GM23338 (cell line): ENCODE data around the gene CXXC5.
A peak's percentile ranks its signal among the peaks of the same experiment; 100 is the strongest.

Source experiments
- CREB1 ChIP-seq: fragments of 250-450 bp; sonication (Bioruptor Pico); IDR thresholded peaks from 2 replicates; pipeline ENCODE4 v1.5.0; 2020; ENCODE audit warnings: low read depth, mild to moderate bottlenecking, moderate library complexity
- EZH2 ChIP-seq: fragments of 200-600 bp; sonication (generic); IDR thresholded peaks from one replicate; pipeline ENCODE4 v1.8.0; 2017; ENCODE audit warnings: antibody characterized with exemption, mild to moderate bottlenecking, low read depth; ENCODE audit not compliant: unreplicated experiment
- EZH2phosphoT487 ChIP-seq: fragments of 200-600 bp; sonication (generic); IDR thresholded peaks from one replicate; pipeline ENCODE4 v1.8.1; 2018; ENCODE audit warnings: antibody characterized with exemption; ENCODE audit not compliant: unreplicated experiment
- JUNB ChIP-seq: IDR thresholded peaks from one replicate; pipeline ENCODE4 v1.6.1; 2016; ENCODE audit warnings: antibody characterized with exemption; ENCODE audit not compliant: unreplicated experiment
- NANOG ChIP-seq: IDR thresholded peaks from 2 replicates; pipeline ENCODE4 v1.6.1; 2016; ENCODE audit warnings: antibody characterized with exemption, borderline replicate concordance
- POLR2AphosphoS5 ChIP-seq: IDR thresholded peaks from 2 replicates; pipeline ENCODE4 v1.6.1; 2016; ENCODE audit warnings: antibody characterized with exemption, low read depth
- STAT1 ChIP-seq: IDR thresholded peaks from one replicate; pipeline ENCODE4 v1.6.1; 2016; ENCODE audit warnings: antibody characterized with exemption; ENCODE audit not compliant: unreplicated experiment
- ZNF114 ChIP-seq: fragments of 250-450 bp; sonication (Bioruptor Pico); IDR thresholded peaks from 2 replicates; pipeline ENCODE4 v1.5.0; 2020; ENCODE audit warnings: mild to moderate bottlenecking, moderate library complexity
- ZNF331 ChIP-seq: fragments of 250-450 bp; sonication (Bioruptor Pico); IDR thresholded peaks from 2 replicates; pipeline ENCODE4 v1.5.0; 2020; ENCODE audit warnings: low read depth, mild to moderate bottlenecking, moderate library complexity
- TF ChIP-seq, protein P1 (sequence below), 2 experiments: fragments of 200-600 bp in 1 of 2; sonication (generic) in 1 of 2; conservative IDR thresholded peaks; 2 replicates each; pipeline versions ENCODE4 v1.5.1 to v1.6.1; 2016 to 2017; ENCODE audit warnings: antibody characterized with exemption in 2 of 2, low read depth in 2 of 2, mild to moderate bottlenecking in 2 of 2, moderate library complexity in 1 of 2
- TF ChIP-seq, protein P2 (sequence below): IDR thresholded peaks from one replicate; pipeline ENCODE4 v1.6.1; 2018; ENCODE audit warnings: antibody characterized with exemption; ENCODE audit not compliant: unreplicated experiment
- TF ChIP-seq, protein P3 (sequence below): IDR thresholded peaks from 2 replicates; pipeline ENCODE4 v1.6.1; 2016; ENCODE audit warnings: antibody characterized with exemption
- TF ChIP-seq, protein P4 (sequence below): fragments of 250-450 bp; sonication (Bioruptor Pico); IDR thresholded peaks from 2 replicates; pipeline ENCODE4 v1.5.0; 2020; ENCODE audit warnings: mild to moderate bottlenecking, moderate library complexity

DNA sequence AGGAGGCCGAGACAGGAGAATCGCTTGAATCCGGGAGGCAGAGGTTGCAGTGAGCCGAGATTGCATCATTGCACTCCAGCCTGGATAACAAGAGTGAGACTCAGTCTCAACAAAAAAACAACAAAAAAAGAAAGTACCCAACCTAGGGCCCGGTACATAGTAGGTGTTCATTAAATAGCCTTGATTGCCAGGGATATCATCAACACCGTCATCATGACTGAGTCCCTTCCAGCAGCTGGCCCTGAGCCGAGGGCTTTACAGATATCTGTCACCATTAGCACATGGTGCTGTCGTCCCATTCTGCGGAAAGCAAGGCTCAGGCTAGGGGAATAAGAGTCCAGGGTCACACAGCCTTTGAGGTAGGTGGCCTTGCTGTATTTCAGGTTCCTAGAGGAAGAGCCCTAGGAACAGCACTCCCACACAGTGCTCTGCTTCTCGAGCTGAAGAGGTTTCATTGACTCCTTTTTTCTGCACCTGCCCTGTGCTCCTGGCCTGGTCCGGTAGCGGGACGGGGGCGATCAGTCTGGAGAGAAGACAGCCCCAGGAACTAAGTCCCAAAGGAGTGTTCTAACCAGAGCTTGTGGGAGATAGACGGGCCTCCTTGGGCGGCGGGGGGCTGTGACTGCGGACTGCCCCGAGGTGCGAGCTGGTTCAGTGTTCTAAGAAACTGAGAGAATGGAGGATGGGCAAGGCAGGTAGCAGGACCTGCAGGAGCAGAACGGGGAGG, 48.2 kb downstream of the CXXC5 start:
- TF ChIP-seq, protein P1, sequence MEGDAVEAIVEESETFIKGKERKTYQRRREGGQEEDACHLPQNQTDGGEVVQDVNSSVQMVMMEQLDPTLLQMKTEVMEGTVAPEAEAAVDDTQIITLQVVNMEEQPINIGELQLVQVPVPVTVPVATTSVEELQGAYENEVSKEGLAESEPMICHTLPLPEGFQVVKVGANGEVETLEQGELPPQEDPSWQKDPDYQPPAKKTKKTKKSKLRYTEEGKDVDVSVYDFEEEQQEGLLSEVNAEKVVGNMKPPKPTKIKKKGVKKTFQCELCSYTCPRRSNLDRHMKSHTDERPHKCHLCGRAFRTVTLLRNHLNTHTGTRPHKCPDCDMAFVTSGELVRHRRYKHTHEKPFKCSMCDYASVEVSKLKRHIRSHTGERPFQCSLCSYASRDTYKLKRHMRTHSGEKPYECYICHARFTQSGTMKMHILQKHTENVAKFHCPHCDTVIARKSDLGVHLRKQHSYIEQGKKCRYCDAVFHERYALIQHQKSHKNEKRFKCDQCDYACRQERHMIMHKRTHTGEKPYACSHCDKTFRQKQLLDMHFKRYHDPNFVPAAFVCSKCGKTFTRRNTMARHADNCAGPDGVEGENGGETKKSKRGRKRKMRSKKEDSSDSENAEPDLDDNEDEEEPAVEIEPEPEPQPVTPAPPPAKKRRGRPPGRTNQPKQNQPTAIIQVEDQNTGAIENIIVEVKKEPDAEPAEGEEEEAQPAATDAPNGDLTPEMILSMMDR (conservative IDR thresholded peaks at IDR 0.05; ENCODE audit: low read depth in 2 of 2), result no peak
- TF ChIP-seq POLR2AphosphoS5 (peak; percentile 33; the same call in 1 of the 2 replicates), EZH2 (peak; percentile 29), JUNB (no peak), CREB1 (CRISPR knock-in tag) (no peak), EZH2phosphoT487 (no peak), ZNF114 (CRISPR knock-in tag) (no peak), STAT1 (no peak), NANOG (no peak), ZNF331 (CRISPR knock-in tag) (no peak)
- TF ChIP-seq, protein P2, sequence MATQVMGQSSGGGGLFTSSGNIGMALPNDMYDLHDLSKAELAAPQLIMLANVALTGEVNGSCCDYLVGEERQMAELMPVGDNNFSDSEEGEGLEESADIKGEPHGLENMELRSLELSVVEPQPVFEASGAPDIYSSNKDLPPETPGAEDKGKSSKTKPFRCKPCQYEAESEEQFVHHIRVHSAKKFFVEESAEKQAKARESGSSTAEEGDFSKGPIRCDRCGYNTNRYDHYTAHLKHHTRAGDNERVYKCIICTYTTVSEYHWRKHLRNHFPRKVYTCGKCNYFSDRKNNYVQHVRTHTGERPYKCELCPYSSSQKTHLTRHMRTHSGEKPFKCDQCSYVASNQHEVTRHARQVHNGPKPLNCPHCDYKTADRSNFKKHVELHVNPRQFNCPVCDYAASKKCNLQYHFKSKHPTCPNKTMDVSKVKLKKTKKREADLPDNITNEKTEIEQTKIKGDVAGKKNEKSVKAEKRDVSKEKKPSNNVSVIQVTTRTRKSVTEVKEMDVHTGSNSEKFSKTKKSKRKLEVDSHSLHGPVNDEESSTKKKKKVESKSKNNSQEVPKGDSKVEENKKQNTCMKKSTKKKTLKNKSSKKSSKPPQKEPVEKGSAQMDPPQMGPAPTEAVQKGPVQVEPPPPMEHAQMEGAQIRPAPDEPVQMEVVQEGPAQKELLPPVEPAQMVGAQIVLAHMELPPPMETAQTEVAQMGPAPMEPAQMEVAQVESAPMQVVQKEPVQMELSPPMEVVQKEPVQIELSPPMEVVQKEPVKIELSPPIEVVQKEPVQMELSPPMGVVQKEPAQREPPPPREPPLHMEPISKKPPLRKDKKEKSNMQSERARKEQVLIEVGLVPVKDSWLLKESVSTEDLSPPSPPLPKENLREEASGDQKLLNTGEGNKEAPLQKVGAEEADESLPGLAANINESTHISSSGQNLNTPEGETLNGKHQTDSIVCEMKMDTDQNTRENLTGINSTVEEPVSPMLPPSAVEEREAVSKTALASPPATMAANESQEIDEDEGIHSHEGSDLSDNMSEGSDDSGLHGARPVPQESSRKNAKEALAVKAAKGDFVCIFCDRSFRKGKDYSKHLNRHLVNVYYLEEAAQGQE, result no peak
- TF ChIP-seq, protein P3, sequence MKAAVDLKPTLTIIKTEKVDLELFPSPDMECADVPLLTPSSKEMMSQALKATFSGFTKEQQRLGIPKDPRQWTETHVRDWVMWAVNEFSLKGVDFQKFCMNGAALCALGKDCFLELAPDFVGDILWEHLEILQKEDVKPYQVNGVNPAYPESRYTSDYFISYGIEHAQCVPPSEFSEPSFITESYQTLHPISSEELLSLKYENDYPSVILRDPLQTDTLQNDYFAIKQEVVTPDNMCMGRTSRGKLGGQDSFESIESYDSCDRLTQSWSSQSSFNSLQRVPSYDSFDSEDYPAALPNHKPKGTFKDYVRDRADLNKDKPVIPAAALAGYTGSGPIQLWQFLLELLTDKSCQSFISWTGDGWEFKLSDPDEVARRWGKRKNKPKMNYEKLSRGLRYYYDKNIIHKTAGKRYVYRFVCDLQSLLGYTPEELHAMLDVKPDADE, result no peak
- TF ChIP-seq, protein P4, sequence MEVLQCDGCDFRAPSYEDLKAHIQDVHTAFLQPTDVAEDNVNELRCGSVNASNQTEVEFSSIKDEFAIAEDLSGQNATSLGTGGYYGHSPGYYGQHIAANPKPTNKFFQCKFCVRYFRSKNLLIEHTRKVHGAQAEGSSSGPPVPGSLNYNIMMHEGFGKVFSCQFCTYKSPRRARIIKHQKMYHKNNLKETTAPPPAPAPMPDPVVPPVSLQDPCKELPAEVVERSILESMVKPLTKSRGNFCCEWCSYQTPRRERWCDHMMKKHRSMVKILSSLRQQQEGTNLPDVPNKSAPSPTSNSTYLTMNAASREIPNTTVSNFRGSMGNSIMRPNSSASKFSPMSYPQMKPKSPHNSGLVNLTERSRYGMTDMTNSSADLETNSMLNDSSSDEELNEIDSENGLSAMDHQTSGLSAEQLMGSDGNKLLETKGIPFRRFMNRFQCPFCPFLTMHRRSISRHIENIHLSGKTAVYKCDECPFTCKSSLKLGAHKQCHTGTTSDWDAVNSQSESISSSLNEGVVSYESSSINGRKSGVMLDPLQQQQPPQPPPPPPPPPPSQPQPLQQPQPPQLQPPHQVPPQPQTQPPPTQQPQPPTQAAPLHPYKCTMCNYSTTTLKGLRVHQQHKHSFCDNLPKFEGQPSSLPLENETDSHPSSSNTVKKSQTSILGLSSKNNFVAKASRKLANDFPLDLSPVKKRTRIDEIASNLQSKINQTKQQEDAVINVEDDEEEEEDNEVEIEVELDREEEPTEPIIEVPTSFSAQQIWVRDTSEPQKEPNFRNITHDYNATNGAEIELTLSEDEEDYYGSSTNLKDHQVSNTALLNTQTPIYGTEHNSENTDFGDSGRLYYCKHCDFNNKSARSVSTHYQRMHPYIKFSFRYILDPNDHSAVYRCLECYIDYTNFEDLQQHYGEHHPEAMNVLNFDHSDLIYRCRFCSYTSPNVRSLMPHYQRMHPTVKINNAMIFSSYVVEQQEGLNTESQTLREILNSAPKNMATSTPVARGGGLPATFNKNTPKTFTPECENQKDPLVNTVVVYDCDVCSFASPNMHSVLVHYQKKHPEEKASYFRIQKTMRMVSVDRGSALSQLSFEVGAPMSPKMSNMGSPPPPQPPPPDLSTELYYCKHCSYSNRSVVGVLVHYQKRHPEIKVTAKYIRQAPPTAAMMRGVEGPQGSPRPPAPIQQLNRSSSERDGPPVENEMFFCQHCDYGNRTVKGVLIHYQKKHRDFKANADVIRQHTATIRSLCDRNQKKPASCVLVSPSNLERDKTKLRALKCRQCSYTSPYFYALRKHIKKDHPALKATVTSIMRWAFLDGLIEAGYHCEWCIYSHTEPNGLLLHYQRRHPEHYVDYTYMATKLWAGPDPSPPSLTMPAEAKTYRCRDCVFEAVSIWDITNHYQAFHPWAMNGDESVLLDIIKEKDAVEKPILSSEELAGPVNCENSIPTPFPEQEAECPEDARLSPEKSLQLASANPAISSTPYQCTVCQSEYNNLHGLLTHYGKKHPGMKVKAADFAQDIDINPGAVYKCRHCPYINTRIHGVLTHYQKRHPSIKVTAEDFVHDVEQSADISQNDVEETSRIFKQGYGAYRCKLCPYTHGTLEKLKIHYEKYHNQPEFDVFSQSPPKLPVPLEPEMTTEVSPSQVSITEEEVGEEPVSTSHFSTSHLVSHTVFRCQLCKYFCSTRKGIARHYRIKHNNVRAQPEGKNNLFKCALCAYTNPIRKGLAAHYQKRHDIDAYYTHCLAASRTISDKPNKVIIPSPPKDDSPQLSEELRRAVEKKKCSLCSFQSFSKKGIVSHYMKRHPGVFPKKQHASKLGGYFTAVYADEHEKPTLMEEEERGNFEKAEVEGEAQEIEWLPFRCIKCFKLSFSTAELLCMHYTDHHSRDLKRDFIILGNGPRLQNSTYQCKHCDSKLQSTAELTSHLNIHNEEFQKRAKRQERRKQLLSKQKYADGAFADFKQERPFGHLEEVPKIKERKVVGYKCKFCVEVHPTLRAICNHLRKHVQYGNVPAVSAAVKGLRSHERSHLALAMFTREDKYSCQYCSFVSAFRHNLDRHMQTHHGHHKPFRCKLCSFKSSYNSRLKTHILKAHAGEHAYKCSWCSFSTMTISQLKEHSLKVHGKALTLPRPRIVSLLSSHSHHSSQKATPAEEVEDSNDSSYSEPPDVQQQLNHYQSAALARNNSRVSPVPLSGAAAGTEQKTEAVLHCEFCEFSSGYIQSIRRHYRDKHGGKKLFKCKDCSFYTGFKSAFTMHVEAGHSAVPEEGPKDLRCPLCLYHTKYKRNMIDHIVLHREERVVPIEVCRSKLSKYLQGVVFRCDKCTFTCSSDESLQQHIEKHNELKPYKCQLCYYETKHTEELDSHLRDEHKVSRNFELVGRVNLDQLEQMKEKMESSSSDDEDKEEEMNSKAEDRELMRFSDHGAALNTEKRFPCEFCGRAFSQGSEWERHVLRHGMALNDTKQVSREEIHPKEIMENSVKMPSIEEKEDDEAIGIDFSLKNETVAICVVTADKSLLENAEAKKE (CRISPR knock-in tag), result no peak
